HG03432 (cell line): ENCODE measurements around the gene DNAH7.
"Not testable (repeated sequence)": the region's sequence is repeated elsewhere in the genome, so short reads cannot be mapped to it uniquely, and the experiment has no call there.

Experiments used
- ATAC-seq: cut with Tn5 transposase; IDR thresholded peaks from one replicate; pipeline ENCODE4 v1.9.1; 2021; ENCODE audit warnings: mild to moderate bottlenecking, moderate library complexity; ENCODE audit not compliant: unreplicated experiment

DNAH7 gene

GRCh38 chr2:196068271-196069209, at the start of gene DNAH7:
DNAH7 (minus strand) TSS chr2:196068837; CDS start chr2:196068711, 126 bp downstream.
- ATAC-seq: peak; percentile 99

GRCh38 chr2:196117214-196117705, 48.6 kb upstream of the DNAH7 start:
- no peak for ATAC-seq

GRCh38 chr2:196113061-196113974, 44.7 kb upstream of the DNAH7 start:
- no peak for ATAC-seq

- ATAC-seq: no peak
Observed at GRCh38 chr2:196112418-196113034, 43.9 kb upstream of the DNAH7 start.

GRCh38 chr2:196108604-196109003, 40.0 kb upstream of the DNAH7 start:
- no peak for ATAC-seq

GRCh38 chr2:196105951-196106350, 37.3 kb upstream of the DNAH7 start:
- ATAC-seq: no peak

GRCh38 chr2:196104066-196104465, 35.4 kb upstream of the DNAH7 start:
- no peak for ATAC-seq

GRCh38 chr2:196103626-196104025, 35.0 kb upstream of the DNAH7 start:
- ATAC-seq: no peak

GRCh38 chr2:196101325-196101991, 32.8 kb upstream of the DNAH7 start:
- peak; percentile 97 for ATAC-seq

- no peak for ATAC-seq
Observed at GRCh38 chr2:196099916-196100315, 31.3 kb upstream of the DNAH7 start.

- ATAC-seq: no peak
Observed at GRCh38 chr2:196097864-196098660, 29.4 kb upstream of the DNAH7 start.

GRCh38 chr2:196096982-196097745, 28.5 kb upstream of the DNAH7 start:
- no peak for ATAC-seq

- ATAC-seq: no peak
Observed at GRCh38 chr2:196096264-196096663, 27.6 kb upstream of the DNAH7 start.

- not testable (repeated sequence) for ATAC-seq
Observed at GRCh38 chr2:196089448-196089847, 20.8 kb upstream of the DNAH7 start.

GRCh38 chr2:196088203-196088602, 19.6 kb upstream of the DNAH7 start:
- ATAC-seq: no peak

- ATAC-seq: peak; percentile 54
Observed at GRCh38 chr2:196086517-196087368, 18.1 kb upstream of the DNAH7 start.

- no peak for ATAC-seq
Observed at GRCh38 chr2:196083601-196084000, 15.0 kb upstream of the DNAH7 start.

- ATAC-seq: no peak
Observed at GRCh38 chr2:196080526-196080925, 11.9 kb upstream of the DNAH7 start.
